ENCODE measurements around the gene SLC30A7. TPM values are rescaled to one million over a fixed set of nuclear protein-coding genes. Genes with fewer than 3 reads are reported as not detected.
A peak's percentile ranks its signal among the peaks of the same experiment; 100 is the strongest.

The SLC30A7 gene
- total RNA-seq, 1 donor from 2014 or later, result 56.6 TPM

GRCh38 chr1:100953960-100954730 lies 58.3 kb downstream of the SLC30A7 start:
- peaks cover 23% of the 10 kb centered on the region for H4K20me1 ChIP-seq (ENCODE audit: insufficient read depth, low read length)
- no peak overlapping the region for H3K4me2 ChIP-seq (ENCODE audit: low read length)
- H3K4me1 ChIP-seq (ENCODE audit: insufficient read depth, low read length), result peaks cover 4% of the 10 kb centered on the region
- Mint-ChIP-seq H3K27me3 (ENCODE audit: low read depth, unreplicated experiment) (no peaks in the 10 kb centered on the region), H3K4me1 (ENCODE audit: low read depth, unreplicated experiment) (peaks cover 21% of the 10 kb centered on the region), H3K9me3 (ENCODE audit: unreplicated experiment) (no peaks in the 10 kb centered on the region), H3K4me3 (ENCODE audit: unreplicated experiment) (no peak overlapping the region), H3K36me3 (ENCODE audit: low read depth, unreplicated experiment) (peaks cover 11% of the 10 kb centered on the region), H3K27ac (ENCODE audit: unreplicated experiment) (no peak overlapping the region)
- TF ChIP-seq, protein P1, sequence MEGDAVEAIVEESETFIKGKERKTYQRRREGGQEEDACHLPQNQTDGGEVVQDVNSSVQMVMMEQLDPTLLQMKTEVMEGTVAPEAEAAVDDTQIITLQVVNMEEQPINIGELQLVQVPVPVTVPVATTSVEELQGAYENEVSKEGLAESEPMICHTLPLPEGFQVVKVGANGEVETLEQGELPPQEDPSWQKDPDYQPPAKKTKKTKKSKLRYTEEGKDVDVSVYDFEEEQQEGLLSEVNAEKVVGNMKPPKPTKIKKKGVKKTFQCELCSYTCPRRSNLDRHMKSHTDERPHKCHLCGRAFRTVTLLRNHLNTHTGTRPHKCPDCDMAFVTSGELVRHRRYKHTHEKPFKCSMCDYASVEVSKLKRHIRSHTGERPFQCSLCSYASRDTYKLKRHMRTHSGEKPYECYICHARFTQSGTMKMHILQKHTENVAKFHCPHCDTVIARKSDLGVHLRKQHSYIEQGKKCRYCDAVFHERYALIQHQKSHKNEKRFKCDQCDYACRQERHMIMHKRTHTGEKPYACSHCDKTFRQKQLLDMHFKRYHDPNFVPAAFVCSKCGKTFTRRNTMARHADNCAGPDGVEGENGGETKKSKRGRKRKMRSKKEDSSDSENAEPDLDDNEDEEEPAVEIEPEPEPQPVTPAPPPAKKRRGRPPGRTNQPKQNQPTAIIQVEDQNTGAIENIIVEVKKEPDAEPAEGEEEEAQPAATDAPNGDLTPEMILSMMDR (IDR thresholded peaks at IDR 0.05; ENCODE audit: insufficient read depth, low read depth, low read length), result no peak
- no peak for TF ChIP-seq EZH2 (IDR thresholded peaks at IDR 0.05; ENCODE audit: insufficient read depth, low read length)
- H3K79me2 ChIP-seq (ENCODE audit: insufficient read depth, low read length), result peaks cover 10% of the 10 kb centered on the region
- peaks cover 8% of the 10 kb centered on the region for H3K36me3 ChIP-seq (ENCODE audit: insufficient read depth, low read length)
- H3K9ac ChIP-seq (ENCODE audit: low read length), result no peak overlapping the region
- no peaks in the 10 kb centered on the region for H3K9me3 ChIP-seq (ENCODE audit: insufficient read depth, low read depth, low read length)
- no peak for DNase-seq (ENCODE audit: low read depth)
- no peak overlapping the region for H2AFZ ChIP-seq (ENCODE audit: low read depth, low read length)
- peak; percentile 59 for FAIRE-seq
- H3K4me3 ChIP-seq (ENCODE audit: insufficient read depth, low read depth, low read length), result no peak overlapping the region
- H3K27ac ChIP-seq (ENCODE audit: low read depth, low read length), result no peak overlapping the region
- H3K27me3 ChIP-seq (ENCODE audit: insufficient read depth, low read length), result no peaks in the 10 kb centered on the region

DNA sequence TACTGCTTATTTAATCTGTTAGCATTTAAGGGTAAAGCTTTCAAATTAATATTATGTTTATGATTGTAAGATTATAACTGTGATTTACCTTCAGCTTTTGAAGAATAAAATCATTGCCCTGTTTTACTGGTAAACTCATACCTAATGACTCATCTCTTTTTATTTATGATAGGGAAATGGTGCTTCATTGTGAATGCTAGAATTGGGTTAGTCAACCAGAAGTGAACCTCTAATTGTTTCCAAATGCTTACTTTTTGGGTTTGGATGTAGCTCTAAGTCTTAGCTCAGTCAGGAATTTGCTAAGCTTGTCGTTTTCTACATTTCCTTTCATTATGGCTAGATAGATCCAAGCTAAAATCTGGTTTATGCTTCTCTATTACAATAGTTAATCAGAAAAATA lies 59.4 kb downstream of the SLC30A7 start:
- Mint-ChIP-seq H3K4me1 (ENCODE audit: low read depth, unreplicated experiment) (peaks cover 14% of the 10 kb centered on the region), H3K27ac (ENCODE audit: unreplicated experiment) (no peak overlapping the region), H3K4me3 (ENCODE audit: unreplicated experiment) (no peak overlapping the region), H3K27me3 (ENCODE audit: low read depth, unreplicated experiment) (no peaks in the 10 kb centered on the region), H3K9me3 (ENCODE audit: unreplicated experiment) (no peaks in the 10 kb centered on the region), H3K36me3 (ENCODE audit: low read depth, unreplicated experiment) (peaks cover 11% of the 10 kb centered on the region)
- peaks cover 17% of the 10 kb centered on the region for H4K20me1 ChIP-seq (ENCODE audit: insufficient read depth, low read length)
- peak overlapping the region; percentile 10 for H3K27ac ChIP-seq (ENCODE audit: low read depth, low read length)
- no peaks in the 10 kb centered on the region for H3K27me3 ChIP-seq (ENCODE audit: insufficient read depth, low read length)
- H3K4me2 ChIP-seq (ENCODE audit: low read length), result peak overlapping the region; percentile 43
- no peak for TF ChIP-seq EZH2 (IDR thresholded peaks at IDR 0.05; ENCODE audit: insufficient read depth, low read length)
- TF ChIP-seq, protein P1 (IDR thresholded peaks at IDR 0.05; ENCODE audit: insufficient read depth, low read depth, low read length), result no peak
- FAIRE-seq (peak; percentile 86), DNase-seq (ENCODE audit: low read depth) (peak; percentile 88)
- H3K9me3 ChIP-seq (ENCODE audit: insufficient read depth, low read depth, low read length), result no peaks in the 10 kb centered on the region
- H2AFZ ChIP-seq (ENCODE audit: low read depth, low read length), result no peak overlapping the region
- peaks cover 10% of the 10 kb centered on the region for H3K79me2 ChIP-seq (ENCODE audit: insufficient read depth, low read length)
- H3K4me1 ChIP-seq (ENCODE audit: insufficient read depth, low read length), result peaks cover 2% of the 10 kb centered on the region
- H3K4me3 ChIP-seq (ENCODE audit: insufficient read depth, low read depth, low read length), result no peak overlapping the region
- H3K36me3 ChIP-seq (ENCODE audit: insufficient read depth, low read length), result peaks cover 8% of the 10 kb centered on the region
- H3K9ac ChIP-seq (ENCODE audit: low read length), result no peak overlapping the region

- H3K27me3 ChIP-seq (ENCODE audit: insufficient read depth, low read length), result no peaks in the 10 kb centered on the region
- TF ChIP-seq, protein P1 (IDR thresholded peaks at IDR 0.05; ENCODE audit: insufficient read depth, low read depth, low read length), result no peak
- TF ChIP-seq EZH2 (IDR thresholded peaks at IDR 0.05; ENCODE audit: insufficient read depth, low read length), result no peak
These were observed 63.7 kb downstream of the SLC30A7 start for GRCh38 chr1:100959502-100960060.

More at GRCh38 chr1:100959502-100960060, 63.7 kb downstream of the SLC30A7 start:
- Mint-ChIP-seq H3K4me3 (ENCODE audit: unreplicated experiment) (no peak overlapping the region), H3K27ac (ENCODE audit: unreplicated experiment) (no peak overlapping the region), H3K36me3 (ENCODE audit: low read depth, unreplicated experiment) (peaks cover 4% of the 10 kb centered on the region), H3K4me1 (ENCODE audit: low read depth, unreplicated experiment) (peaks cover 4% of the 10 kb centered on the region), H3K27me3 (ENCODE audit: low read depth, unreplicated experiment) (no peaks in the 10 kb centered on the region), H3K9me3 (ENCODE audit: unreplicated experiment) (no peaks in the 10 kb centered on the region)
- Histone ChIP-seq H4K20me1 (ENCODE audit: insufficient read depth, low read length) (no peaks in the 10 kb centered on the region), H3K4me3 (ENCODE audit: insufficient read depth, low read depth, low read length) (no peak overlapping the region), H3K9ac (ENCODE audit: low read length) (no peak overlapping the region), H3K36me3 (ENCODE audit: insufficient read depth, low read length) (peaks cover 8% of the 10 kb centered on the region), H3K79me2 (ENCODE audit: insufficient read depth, low read length) (peaks cover 14% of the 10 kb centered on the region), H3K4me1 (ENCODE audit: insufficient read depth, low read length) (peaks cover 2% of the 10 kb centered on the region), H3K4me2 (ENCODE audit: low read length) (peak overlapping the region; percentile 7), H3K9me3 (ENCODE audit: insufficient read depth, low read depth, low read length) (no peaks in the 10 kb centered on the region), H3K27ac (ENCODE audit: low read depth, low read length) (no peak overlapping the region), H2AFZ (ENCODE audit: low read depth, low read length) (no peak overlapping the region)
- FAIRE-seq (no peak), DNase-seq (ENCODE audit: low read depth) (peak; percentile 4)
